ENCODE measurements around the gene NFIA. TPM values are rescaled to one million over a fixed set of nuclear protein-coding genes. Genes with fewer than 3 reads are reported as not detected.
A peak's percentile ranks its signal among the peaks of the same experiment; 100 is the strongest.

The NFIA gene
- total and polyA plus RNA-seq, 10 of the 15 experiments (the other 5 are each of a cell fraction or from before 2014, with no cell fraction given) = 0.10 to 0.16 TPM; not detected in 8

DNA sequence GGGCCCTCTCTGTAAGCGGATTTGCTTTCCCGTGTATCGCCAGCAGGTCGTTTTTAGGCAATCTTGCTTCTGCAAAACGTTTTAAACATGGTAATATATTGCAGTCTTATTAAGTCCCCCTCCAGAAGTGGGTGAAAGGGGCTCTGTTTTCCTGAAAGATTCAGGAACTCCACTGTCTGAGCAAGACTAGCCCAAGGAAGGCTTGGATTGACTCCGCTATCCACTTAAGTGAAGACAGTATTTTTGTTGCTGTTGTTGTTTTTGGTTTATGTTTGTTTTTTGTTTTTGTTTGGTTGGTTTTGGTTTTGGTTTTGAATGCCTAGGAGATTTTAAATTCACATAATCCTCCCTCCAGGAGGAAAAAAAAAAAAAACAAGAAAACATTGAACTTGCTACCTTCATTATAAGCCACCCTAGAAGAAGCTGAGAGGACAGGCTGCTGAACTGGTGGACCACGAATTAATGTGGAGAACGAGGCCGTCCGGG, 29.1 kb upstream of the NFIA start:
- Histone ChIP-seq H3K9ac (ENCODE audit: control insufficient read depth, insufficient read depth, low read length) (no peak overlapping the region), H3K4me1 (ENCODE audit: control insufficient read depth, insufficient read depth, low read length) (no peaks in the 10 kb centered on the region), H3K36me3 (ENCODE audit: control insufficient read depth in 2 of 2, insufficient read depth in 2 of 2, low read length in 1 of 2) (no peaks in the 10 kb centered on the region), H4K20me1 (ENCODE audit: control insufficient read depth, insufficient read depth) (no peaks in the 10 kb centered on the region), H3K9me3 (replicated peaks; ENCODE audit: control insufficient read depth, insufficient read depth, low read length) (no peaks in the 10 kb centered on the region; the same call in 1 of the 3 replicates), H3K27me3 (replicated peaks in 1 of 2; ENCODE audit: control insufficient read depth in 2 of 2, insufficient read depth in 2 of 2, low read length in 1 of 2) (peaks cover 6 to 31% of the 10 kb centered on the region in 2 experiments), H3K4me3 (peak overlapping the region; percentile 60), H3K4me2 (ENCODE audit: control insufficient read depth, insufficient read depth) (peak overlapping the region; percentile 60), H3K79me2 (ENCODE audit: control insufficient read depth, insufficient read depth, low read length) (no peaks in the 10 kb centered on the region), H2AFZ (ENCODE audit: control insufficient read depth, low read depth, low read length) (no peak overlapping the region), H3K27ac (ENCODE audit: control insufficient read depth, insufficient read depth) (no peak overlapping the region)
- in situ Hi-C loops (cut with MboI) (no loop called here), intact Hi-C loops (cut with micrococcal nuclease; ENCODE audit: unreplicated experiment) (no loop called here)
- TF ChIP-seq EZH2 (IDR thresholded peaks at IDR 0.05; ENCODE audit: borderline replicate concordance, control insufficient read depth, low read depth, low read length) (no peak), CBX3 (IDR thresholded peaks at IDR 0.05; ENCODE audit: borderline replicate concordance, low read depth) (no peak), ZNF622 (IDR thresholded peaks at IDR 0.05) (no peak), NBN (IDR thresholded peaks at IDR 0.05) (no peak), GATAD2B (conservative IDR thresholded peaks at IDR 0.05; ENCODE audit: low read depth) (no peak), SREBF2 (IDR thresholded peaks at IDR 0.05; ENCODE audit: low read length) (no peak), RCOR1 (conservative IDR thresholded peaks at IDR 0.05; ENCODE audit: low read depth, low read length) (no peak), FOXM1 (IDR thresholded peaks at IDR 0.05; ENCODE audit: low read depth, low read length) (no peak)
- TF ChIP-seq, protein P1, sequence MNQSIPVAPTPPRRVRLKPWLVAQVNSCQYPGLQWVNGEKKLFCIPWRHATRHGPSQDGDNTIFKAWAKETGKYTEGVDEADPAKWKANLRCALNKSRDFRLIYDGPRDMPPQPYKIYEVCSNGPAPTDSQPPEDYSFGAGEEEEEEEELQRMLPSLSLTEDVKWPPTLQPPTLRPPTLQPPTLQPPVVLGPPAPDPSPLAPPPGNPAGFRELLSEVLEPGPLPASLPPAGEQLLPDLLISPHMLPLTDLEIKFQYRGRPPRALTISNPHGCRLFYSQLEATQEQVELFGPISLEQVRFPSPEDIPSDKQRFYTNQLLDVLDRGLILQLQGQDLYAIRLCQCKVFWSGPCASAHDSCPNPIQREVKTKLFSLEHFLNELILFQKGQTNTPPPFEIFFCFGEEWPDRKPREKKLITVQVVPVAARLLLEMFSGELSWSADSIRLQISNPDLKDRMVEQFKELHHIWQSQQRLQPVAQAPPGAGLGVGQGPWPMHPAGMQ (IDR thresholded peaks at IDR 0.05; ENCODE audit: borderline replicate concordance) = no peak
- TF ChIP-seq, protein P2, sequence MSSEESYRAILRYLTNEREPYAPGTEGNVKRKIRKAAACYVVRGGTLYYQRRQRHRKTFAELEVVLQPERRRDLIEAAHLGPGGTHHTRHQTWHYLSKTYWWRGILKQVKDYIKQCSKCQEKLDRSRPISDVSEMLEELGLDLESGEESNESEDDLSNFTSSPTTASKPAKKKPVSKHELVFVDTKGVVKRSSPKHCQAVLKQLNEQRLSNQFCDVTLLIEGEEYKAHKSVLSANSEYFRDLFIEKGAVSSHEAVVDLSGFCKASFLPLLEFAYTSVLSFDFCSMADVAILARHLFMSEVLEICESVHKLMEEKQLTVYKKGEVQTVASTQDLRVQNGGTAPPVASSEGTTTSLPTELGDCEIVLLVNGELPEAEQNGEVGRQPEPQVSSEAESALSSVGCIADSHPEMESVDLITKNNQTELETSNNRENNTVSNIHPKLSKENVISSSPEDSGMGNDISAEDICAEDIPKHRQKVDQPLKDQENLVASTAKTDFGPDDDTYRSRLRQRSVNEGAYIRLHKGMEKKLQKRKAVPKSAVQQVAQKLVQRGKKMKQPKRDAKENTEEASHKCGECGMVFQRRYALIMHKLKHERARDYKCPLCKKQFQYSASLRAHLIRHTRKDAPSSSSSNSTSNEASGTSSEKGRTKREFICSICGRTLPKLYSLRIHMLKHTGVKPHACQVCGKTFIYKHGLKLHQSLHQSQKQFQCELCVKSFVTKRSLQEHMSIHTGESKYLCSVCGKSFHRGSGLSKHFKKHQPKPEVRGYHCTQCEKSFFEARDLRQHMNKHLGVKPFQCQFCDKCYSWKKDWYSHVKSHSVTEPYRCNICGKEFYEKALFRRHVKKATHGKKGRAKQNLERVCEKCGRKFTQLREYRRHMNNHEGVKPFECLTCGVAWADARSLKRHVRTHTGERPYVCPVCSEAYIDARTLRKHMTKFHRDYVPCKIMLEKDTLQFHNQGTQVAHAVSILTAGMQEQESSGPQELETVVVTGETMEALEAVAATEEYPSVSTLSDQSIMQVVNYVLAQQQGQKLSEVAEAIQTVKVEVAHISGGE (CRISPR knock-in tag; IDR thresholded peaks at IDR 0.05) = no peak
- ChIA-PET POLR2A (interaction anchor here (0.5 kb wide), 1 partner anchor 39 kb away, joined by 3 read pairs; no protein-coding TSS in a partner anchor), CTCF (no interaction called here), SMC1A (ENCODE audit: uncharacterized antibody, unreplicated experiment) (interaction anchor here (0.6 kb wide), 1 partner anchor 204 kb away, joined by 3 read pairs; no protein-coding TSS in a partner anchor), RAD21 (ENCODE audit: unreplicated experiment) (no interaction called here)
- no peak for ATAC-seq
- DNase-seq (ENCODE audit: low read depth, low spot score) = no peak
- FAIRE-seq = no peak
- WGBS (ENCODE audit: insufficient coverage, insufficient replicate concordance, low lambda C conversion rate, missing lambda C conversion rate) = 47% methylated on average over 8 of the region's 10 CpGs
- BruUV-seq (replicated peaks) = no TSS peak

All from GM12878 (cell line).